Measurements from ENCODE around the gene BTBD9.

The BTBD9 gene

DNA sequence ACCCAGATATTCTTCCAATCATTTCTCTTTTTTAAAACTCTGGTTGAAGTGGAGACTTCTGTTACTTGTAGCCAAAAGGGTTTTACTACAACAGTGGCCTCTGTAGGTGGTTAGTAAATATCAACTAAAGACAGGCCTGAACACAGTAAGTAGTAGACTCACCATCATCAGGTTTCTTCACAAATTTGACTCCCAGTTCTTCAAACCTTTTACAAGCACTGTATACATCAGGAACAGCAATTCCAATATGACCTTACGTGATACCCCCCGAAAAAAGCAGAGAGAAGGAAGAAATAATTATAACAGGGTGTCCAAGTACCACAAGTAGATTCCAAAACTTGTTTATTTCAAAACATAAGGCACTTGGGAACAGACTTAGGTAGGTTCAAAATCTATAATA is 42.1 kb upstream of the BTBD9 start:
- Histone ChIP-seq H3K4me1 (ENCODE audit: insufficient read depth, insufficient read length) (no peaks in the 10 kb centered on the region), H3K9ac (ENCODE audit: insufficient read length, low read depth) (no peak overlapping the region), H3K9me3 (ENCODE audit: insufficient read depth, low read length) (no peaks in the 10 kb centered on the region), H3K27me3 (ENCODE audit: insufficient read depth, insufficient read length) (no peaks in the 10 kb centered on the region), H3K36me3 (ENCODE audit: insufficient read depth, insufficient read length, low read length) (peaks cover 68% of the 10 kb centered on the region), H3K4me3 (ENCODE audit: insufficient read length, low read depth) (no peak overlapping the region)
- DNase-seq (ENCODE audit: low read depth, low spot score): no peak
- TF ChIP-seq ZNF274 (IDR thresholded peaks at IDR 0.05; ENCODE audit: low read depth, low read length) (no peak), SUZ12 (IDR thresholded peaks at IDR 0.05; ENCODE audit: extremely low read depth, insufficient read depth, insufficient read length) (no peak), YY1 (IDR thresholded peaks at IDR 0.05; ENCODE audit: insufficient read depth, insufficient read length) (no peak)

DNA sequence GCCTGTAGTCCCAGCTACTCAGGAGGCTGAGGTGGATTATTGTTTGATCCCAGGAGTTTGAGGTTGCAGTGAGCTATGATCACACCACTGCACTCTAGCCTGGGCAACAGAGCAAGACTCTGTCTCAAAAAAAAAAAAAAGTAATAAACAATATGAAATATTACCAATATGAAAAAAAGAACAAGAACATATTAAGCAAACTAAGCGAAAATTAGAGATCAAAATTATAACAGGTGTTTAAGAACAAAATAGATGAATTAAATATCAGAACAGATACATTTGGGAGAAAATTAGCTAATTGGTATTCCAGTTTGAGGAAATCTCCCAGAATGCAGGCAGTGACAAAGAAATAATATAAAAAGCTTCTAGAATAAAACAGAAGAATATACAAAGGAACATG is 39.9 kb upstream of the BTBD9 start:
- no peaks in the 10 kb centered on the region for H3K9me3 ChIP-seq (ENCODE audit: insufficient read depth, low read length)
- peaks cover 66% of the 10 kb centered on the region for H3K36me3 ChIP-seq (ENCODE audit: insufficient read depth, insufficient read length, low read length)

DNA sequence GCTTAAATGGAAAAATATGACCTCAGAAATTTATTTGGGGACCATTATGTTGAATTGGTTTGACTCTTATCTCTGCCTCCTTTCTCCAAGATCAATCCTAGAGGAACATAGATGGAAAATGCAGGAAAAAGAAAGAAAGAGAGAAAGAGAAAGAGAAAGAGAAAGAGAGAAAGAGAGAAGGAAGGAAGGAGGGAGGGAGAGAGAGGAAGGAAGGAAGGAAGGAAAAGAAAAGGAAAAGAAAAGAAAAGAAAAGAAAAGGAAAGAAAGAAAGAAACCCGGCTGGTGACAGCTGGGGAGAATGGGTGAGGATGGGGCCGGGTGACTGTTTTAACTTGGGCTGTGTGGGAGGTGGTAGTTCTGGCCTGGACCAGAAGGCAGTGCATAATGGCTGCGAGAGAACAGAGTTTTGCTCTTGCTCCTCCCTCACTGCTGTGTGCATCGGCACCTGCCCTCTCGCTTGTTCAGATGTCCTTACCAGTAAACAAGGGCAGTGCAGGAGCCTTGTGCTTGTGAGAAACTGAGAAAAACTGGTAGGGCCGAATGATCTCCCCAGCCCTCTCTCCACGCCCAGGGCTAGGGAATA is 38.5 kb upstream of the BTBD9 start:
- no peaks in the 10 kb centered on the region for H3K4me1 ChIP-seq (ENCODE audit: insufficient read depth, insufficient read length)
- no peak overlapping the region for H3K9ac ChIP-seq (ENCODE audit: insufficient read length, low read depth)
- H3K9me3 ChIP-seq (ENCODE audit: insufficient read depth, low read length): no peaks in the 10 kb centered on the region
- no peak for TF ChIP-seq ZNF274 (IDR thresholded peaks at IDR 0.05; ENCODE audit: low read depth, low read length)
- TF ChIP-seq SUZ12 (IDR thresholded peaks at IDR 0.05; ENCODE audit: extremely low read depth, insufficient read depth, insufficient read length): no peak
- TF ChIP-seq YY1 (IDR thresholded peaks at IDR 0.05; ENCODE audit: insufficient read depth, insufficient read length): no peak
- H3K27me3 ChIP-seq (ENCODE audit: insufficient read depth, insufficient read length): no peaks in the 10 kb centered on the region
- H3K4me3 ChIP-seq (ENCODE audit: insufficient read length, low read depth): no peak overlapping the region
- peaks cover 56% of the 10 kb centered on the region for H3K36me3 ChIP-seq (ENCODE audit: insufficient read depth, insufficient read length, low read length)
- no peak for DNase-seq (ENCODE audit: low read depth, low spot score)

More for the DNA sequence above, 39.9 kb upstream of the BTBD9 start:
- Histone ChIP-seq H3K4me3 (ENCODE audit: insufficient read length, low read depth) (no peak overlapping the region), H3K9ac (ENCODE audit: insufficient read length, low read depth) (no peak overlapping the region), H3K27me3 (ENCODE audit: insufficient read depth, insufficient read length) (no peaks in the 10 kb centered on the region), H3K4me1 (ENCODE audit: insufficient read depth, insufficient read length) (no peaks in the 10 kb centered on the region)
- TF ChIP-seq YY1 (IDR thresholded peaks at IDR 0.05; ENCODE audit: insufficient read depth, insufficient read length) (no peak), SUZ12 (IDR thresholded peaks at IDR 0.05; ENCODE audit: extremely low read depth, insufficient read depth, insufficient read length) (no peak), ZNF274 (IDR thresholded peaks at IDR 0.05; ENCODE audit: low read depth, low read length) (no peak)
- DNase-seq (ENCODE audit: low read depth, low spot score): no peak

DNA sequence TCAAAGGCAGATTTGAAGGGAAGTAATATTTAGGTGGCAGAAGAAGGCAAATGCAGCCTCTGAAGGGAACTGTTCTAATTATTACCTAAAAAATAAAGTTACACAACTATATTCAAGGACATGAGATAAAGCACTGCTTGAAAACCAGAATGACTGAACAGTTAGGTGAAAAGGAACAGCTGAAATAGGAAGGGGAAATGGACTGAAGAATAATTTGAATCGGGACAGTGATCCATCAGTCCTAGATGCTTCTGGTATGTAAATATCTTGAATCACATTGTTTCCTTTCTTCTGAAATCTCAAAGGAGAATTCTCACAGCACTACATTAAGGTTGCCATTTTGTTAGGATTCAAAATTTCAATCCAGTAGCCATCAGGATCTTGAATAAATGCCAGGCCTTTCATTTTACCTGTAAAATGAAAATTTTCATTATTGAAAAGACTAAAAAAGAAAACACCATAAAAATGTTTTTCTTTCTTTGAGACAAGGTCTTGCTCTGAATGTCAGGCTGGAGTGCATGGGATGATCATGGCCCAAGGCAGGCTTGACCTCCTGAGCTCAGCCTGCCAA is 37.3 kb upstream of the BTBD9 start:
- Histone ChIP-seq H3K4me1 (ENCODE audit: insufficient read depth, insufficient read length) (no peaks in the 10 kb centered on the region), H3K9me3 (ENCODE audit: insufficient read depth, low read length) (no peaks in the 10 kb centered on the region), H3K36me3 (ENCODE audit: insufficient read depth, insufficient read length, low read length) (peaks cover 45% of the 10 kb centered on the region), H3K9ac (ENCODE audit: insufficient read length, low read depth) (no peak overlapping the region), H3K27me3 (ENCODE audit: insufficient read depth, insufficient read length) (no peaks in the 10 kb centered on the region), H3K4me3 (ENCODE audit: insufficient read length, low read depth) (no peak overlapping the region)
- DNase-seq (ENCODE audit: low read depth, low spot score): no peak
- TF ChIP-seq YY1 (IDR thresholded peaks at IDR 0.05; ENCODE audit: insufficient read depth, insufficient read length): no peak
- TF ChIP-seq SUZ12 (IDR thresholded peaks at IDR 0.05; ENCODE audit: extremely low read depth, insufficient read depth, insufficient read length): no peak
- TF ChIP-seq ZNF274 (IDR thresholded peaks at IDR 0.05; ENCODE audit: low read depth, low read length): no peak

DNA sequence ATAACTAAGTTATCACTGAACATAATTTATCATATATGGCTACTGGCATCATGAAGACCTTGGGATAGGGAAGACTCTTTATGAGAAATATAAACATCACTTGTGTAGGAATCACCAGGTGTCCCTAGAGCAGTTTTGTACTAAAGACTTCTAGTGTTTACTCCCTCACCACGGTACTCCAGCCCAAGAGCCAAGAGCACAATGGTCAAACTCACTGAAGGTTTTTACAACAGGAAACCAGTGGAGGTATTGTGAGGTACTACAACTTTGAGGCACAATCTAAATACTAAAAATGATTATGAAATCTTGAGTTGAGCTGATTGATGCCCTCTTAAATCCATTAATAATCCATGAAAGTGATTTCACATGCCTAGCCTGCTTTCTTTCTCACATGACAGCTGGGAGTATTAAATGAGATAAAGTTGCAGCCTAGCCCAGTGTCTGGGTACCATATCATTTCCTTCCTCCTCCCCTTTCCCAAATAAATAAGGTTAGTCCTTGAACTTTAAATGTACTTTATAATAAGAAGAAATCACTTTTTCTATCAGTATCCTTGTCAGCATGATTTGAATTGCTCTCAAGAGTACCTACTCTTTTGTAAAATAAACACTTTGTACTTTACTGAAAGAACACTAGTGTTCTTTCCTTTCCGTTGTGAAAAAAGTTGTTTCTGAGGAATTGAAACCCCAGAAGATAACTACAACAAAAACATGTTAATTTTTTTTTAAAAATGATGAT is 36.7 kb upstream of the BTBD9 start:
- Histone ChIP-seq H3K4me3 (ENCODE audit: insufficient read length, low read depth) (no peak overlapping the region), H3K27me3 (ENCODE audit: insufficient read depth, insufficient read length) (no peaks in the 10 kb centered on the region), H3K9ac (ENCODE audit: insufficient read length, low read depth) (no peak overlapping the region), H3K4me1 (ENCODE audit: insufficient read depth, insufficient read length) (no peaks in the 10 kb centered on the region), H3K9me3 (ENCODE audit: insufficient read depth, low read length) (no peaks in the 10 kb centered on the region), H3K36me3 (ENCODE audit: insufficient read depth, insufficient read length, low read length) (peaks cover 39% of the 10 kb centered on the region)
- TF ChIP-seq ZNF274 (IDR thresholded peaks at IDR 0.05; ENCODE audit: low read depth, low read length) (no peak), SUZ12 (IDR thresholded peaks at IDR 0.05; ENCODE audit: extremely low read depth, insufficient read depth, insufficient read length) (no peak), YY1 (IDR thresholded peaks at IDR 0.05; ENCODE audit: insufficient read depth, insufficient read length) (no peak)
- no peak for DNase-seq (ENCODE audit: low read depth, low spot score)

DNA sequence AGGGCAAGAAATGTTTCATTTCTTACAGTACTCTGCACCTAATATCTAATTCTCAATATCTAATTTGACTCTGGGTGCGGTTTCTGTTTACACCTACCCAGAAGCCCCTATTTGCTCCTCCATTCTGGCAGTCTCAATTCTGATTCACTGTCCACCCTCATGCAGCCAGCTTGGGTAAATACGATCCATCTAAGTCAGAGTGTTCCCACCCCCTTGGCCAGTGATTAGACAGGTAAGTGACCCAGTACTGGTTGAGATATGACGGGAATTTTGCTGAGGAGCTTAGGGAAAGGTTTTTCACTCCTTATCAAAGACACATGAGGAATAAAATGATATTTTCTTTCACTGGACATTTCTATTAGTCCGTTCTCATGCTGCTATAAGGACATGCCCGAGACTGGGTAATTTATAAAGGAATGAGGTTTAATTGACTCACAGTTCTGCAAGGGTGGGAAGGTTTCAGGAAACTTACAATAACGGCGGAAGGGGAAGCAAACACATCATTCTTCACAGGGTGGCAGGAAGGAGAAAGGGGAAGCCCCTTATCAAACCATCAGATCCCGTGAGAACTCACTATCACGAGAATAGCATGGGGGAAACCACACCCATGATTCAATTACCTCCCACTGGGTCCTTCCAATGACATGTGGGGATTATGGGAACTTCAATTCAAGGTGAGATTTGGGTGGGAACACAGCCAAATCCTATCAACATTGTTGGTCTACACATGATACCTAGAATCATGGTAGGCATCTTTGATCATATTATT is 33.9 kb upstream of the BTBD9 start:
- DNase-seq (ENCODE audit: low read depth, low spot score): no peak
- no peak overlapping the region for H3K4me3 ChIP-seq (ENCODE audit: insufficient read length, low read depth)
- no peak for TF ChIP-seq SUZ12 (IDR thresholded peaks at IDR 0.05; ENCODE audit: extremely low read depth, insufficient read depth, insufficient read length)
- TF ChIP-seq YY1 (IDR thresholded peaks at IDR 0.05; ENCODE audit: insufficient read depth, insufficient read length): no peak
- no peak for TF ChIP-seq ZNF274 (IDR thresholded peaks at IDR 0.05; ENCODE audit: low read depth, low read length)
- no peaks in the 10 kb centered on the region for H3K9me3 ChIP-seq (ENCODE audit: insufficient read depth, low read length)
- H3K9ac ChIP-seq (ENCODE audit: insufficient read length, low read depth): no peak overlapping the region
- no peaks in the 10 kb centered on the region for H3K4me1 ChIP-seq (ENCODE audit: insufficient read depth, insufficient read length)
- peaks cover 28% of the 10 kb centered on the region for H3K36me3 ChIP-seq (ENCODE audit: insufficient read depth, insufficient read length, low read length)
- H3K27me3 ChIP-seq (ENCODE audit: insufficient read depth, insufficient read length): no peaks in the 10 kb centered on the region

All from NT2/D1 (cell line).